ENCODE measurements around the gene ZNF679.
"Not testable (repeated sequence)": the region's sequence is repeated elsewhere in the genome, so short reads cannot be mapped to it uniquely, and the experiment has no call there.

Gene ZNF679

DNA sequence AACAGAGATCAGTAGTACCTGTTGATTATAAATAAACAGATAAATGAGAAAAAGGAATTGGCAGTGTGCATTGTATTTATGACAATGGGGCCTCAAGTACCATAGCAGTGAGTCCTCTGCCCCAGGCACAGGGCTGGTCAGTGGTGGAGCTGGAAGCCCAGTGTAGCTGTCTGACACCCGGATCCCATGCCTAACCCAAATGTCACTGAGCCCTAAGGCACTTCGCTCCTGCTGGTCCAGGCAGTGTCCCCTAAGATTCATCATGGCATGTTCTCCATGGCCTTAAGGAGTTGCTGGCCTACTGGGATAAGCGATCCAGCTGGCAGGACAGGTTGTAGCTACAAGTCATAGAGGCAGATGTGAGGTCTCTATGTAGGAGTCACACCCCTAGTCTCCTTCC lies 82.2 kb downstream of the ZNF679 start:
- no peak for DNase-seq (ENCODE audit: low spot score)

DNA sequence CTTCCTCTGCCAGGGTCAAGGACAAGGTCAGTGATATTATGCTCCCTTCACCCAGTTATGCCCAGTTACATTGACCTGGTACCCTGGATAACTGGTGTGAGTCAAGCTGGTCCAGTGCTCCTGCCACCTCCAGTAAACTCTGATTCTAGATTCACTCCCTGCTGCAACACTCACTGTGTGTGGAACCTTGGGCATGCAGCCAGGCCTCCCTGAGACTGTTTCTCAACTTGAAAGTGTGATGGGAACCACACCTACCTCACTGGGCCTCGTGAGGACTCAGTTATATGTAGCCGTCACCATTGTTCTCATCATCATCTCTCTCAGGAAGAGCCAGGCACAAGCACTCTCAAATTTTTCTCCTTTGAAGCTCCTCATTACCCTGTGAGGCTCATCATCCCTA lies 84.6 kb downstream of the ZNF679 start:
- no peak for DNase-seq (ENCODE audit: low spot score)

DNA sequence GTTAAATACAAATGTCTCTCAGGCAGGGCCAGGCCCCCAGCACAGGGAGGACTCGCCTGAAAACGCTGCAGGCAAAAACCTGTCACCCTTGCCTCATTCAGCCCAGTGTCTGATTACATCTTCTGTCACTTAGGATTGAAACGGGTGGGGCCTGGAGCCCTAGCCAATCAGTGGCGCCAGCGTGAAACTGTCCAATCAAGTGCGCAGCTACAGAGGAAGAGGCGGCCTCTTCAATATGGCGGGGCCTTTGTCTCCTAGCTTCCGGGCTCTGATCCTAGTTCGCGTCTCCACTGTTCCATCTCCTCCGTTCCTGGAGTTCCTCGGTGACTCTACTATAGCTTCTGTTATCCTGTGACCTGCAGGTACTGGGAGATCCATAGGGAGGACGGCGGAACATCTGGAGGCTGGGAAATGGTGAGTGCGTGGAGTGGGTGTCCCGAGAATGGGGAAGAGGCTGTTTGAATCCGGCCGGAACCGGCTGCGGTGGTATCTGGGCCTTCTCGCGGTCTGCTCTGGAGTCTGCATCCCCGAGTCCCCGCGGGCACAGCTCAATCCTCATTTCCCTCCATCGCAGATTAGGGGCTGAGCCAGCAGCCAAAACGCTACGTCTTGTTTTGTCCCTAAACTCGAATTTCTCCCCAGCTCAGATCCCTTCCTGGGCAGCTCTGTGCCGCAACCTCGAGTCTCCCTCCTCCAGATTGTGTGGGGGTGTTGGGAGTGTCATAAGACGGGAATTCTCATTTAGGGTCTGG lies 85.6 kb downstream of the ZNF679 start, which contains the start of gene ZNF736:
Gene ZNF736 (plus strand): TSS at position 222 of the 752 bp plus-strand sequence. CDS start 190 bp downstream, at position 412.
- DNase-seq (ENCODE audit: low spot score), result no peak

DNA sequence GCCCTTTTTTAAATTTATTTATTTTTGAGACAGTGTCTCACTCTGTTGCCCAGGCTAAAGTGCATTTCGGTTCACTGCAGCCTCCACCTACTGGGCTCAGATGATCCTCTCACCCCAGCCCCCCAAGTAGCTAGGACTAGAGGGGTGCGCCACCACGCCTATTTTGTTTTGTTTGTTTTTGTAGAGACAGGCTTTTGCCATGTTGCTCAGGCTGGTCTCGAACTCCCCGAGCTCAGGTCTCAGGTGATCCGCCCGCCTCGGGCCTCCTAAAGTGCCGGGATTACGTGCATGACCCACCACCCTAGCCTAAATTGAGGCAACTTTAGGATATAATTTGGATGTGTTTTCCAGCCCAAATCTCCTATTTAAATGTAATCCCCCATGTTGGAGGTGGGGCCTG lies 86.3 kb downstream of the ZNF679 start:
- no peak for DNase-seq (ENCODE audit: low spot score)

DNA sequence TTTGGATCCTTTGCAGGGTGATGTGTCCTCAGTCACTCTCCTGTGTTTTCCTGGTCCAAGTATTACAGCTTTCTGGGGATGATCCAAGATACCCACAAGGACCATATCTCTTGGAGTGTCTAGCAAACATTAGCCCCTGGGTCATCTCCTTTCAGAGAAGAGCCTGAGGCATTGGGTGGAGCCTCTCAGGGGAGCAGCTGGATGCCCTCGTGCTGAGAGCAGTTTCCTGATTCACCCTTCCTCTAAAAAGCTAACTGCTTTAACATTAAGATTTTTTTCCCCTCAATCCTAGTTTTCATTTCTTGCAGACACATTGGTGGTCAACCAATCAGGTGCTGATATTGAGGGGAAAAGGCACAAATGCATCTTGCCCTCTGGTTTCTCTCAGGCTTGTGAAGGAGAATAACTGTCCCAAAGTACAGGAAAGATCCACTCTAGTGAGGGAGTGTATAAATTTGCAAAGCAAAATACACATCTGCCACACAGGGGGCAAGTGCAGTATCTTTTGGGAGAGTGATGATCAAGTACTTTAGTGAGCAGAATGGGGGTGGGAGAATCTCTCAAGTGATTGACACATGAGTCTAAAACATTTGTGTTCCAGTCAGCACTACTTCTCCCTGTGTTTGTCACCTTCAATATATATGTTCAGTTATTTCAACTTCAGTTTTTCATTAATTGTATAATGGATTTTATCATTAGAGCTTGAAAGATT lies 87.9 kb downstream of the ZNF679 start:
- DNase-seq (ENCODE audit: low spot score), result not testable (repeated sequence)

Measured in LoVo (cell line).